GM20431 (cell line): Measurements from ENCODE around the gene CDKN2B.
"Not testable (repeated sequence)": the region's sequence is repeated elsewhere in the genome, so short reads cannot be mapped to it uniquely, and the experiment has no call there.

Source experiments
- in situ Hi-C: fragments of 300-500 bp; cut with MseI, MboI; formaldehyde crosslinking; loops from one replicate; pipeline ENCODE4 v1.15.0; 2020; ENCODE audit warnings: low sequenced_read_pairs; ENCODE audit not compliant: unreplicated experiment

The CDKN2B gene

DNA sequence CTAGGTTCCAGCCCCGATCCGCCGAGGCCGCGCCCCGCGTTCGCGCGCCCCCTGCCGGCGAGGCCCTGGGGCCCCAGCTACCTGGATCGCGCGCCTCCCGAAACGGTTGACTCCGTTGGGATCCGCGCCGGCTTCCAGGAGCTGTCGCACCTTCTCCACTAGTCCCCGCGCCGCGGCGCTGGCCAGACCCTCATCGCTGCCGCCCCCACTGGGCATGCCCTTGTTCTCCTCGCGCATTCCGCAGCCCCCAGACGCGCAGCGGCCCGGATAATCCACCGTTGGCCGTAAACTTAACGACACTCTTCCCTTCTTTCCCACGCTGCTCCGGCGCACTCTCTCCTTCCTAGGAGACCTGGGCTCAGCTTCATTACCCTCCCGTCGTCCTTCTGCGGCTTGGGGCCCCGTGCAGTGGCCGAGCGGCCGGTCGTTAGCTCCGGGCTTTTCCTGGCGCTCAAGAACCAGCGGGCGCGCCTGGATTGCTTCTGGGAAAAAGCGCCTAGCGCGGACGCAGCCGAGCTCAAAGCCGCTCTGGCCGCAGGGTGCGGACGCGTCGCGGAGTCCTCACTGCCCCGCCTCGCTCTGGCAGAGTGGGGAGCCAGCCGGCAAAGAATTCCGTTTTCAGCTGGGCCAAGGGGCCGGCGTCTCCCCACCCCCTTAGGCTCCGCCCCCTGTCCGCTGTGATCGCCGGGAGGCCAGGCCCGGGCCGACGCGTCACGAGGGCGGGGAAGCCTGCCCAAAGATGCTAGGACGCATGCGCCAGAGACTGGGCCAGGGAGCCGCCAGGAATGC is at the start of gene CDKN2B:
TSS of gene CDKN2B (minus strand) at position 589 of the 789 bp plus-strand sequence. CDS start at position 237, 352 bp downstream.
- in situ Hi-C loops = no loop called here

GRCh38 chr9:22057972-22058371 is 48.9 kb upstream of the CDKN2B start:
- in situ Hi-C loops = not testable (repeated sequence)

DNA sequence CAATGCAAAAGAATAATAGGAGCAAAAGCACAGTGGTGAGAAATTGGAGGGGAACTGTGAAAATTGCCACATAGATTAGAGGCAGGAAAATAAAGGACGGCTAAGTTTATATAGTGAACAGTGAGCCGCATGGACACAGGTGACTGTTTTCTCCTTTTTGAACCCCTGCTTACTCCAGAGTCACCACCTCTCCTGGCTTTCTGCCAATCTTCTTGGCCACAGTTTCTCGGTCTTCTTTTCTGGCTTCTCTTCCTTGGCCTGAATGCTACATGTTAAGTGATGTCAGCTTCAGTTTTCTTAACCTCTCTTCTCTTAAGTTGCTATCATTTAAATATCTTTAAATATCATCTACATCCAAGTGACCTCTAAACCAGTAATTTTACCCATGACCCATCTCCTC is 47.3 kb upstream of the CDKN2B start:
- in situ Hi-C loops = no loop called here

DNA sequence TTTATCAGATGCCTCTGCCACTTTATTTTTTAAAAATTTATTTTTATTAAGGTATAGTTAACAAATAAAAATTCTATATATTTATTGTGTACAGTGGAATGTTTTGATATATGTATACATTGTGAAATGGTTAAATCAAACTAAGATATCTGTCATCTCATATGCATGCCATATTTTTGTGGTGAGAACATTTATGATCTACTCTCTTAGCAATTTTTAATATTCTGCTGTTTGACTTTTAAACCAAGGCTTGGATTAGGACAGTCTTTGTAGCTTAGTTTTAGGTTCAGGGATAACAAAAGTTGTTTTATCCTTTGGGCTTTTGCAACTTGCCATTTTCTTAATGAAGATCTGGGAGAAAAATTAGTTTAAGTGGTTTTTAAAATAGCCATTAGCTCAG is 46.0 kb upstream of the CDKN2B start:
- in situ Hi-C loops = no loop called here

DNA sequence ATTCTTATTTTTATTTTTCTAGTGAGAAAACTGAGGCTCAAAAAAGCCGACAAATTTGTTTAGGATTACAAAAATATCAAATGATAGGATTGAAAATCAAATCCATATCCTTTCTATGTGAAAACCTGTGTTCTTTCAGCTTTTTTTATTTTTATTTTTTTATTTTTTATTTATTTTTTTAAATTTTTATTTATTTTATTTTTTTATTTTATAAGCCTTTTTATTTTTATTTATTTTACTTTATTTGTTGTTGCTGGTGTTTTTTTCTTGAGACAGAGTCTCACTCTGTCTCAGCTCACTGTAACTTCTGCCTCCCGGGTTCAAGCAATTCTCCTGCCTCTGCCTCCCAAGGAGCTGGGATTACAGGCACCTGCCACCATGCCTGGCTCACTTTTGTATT is 45.4 kb upstream of the CDKN2B start:
- in situ Hi-C loops = no loop called here

DNA sequence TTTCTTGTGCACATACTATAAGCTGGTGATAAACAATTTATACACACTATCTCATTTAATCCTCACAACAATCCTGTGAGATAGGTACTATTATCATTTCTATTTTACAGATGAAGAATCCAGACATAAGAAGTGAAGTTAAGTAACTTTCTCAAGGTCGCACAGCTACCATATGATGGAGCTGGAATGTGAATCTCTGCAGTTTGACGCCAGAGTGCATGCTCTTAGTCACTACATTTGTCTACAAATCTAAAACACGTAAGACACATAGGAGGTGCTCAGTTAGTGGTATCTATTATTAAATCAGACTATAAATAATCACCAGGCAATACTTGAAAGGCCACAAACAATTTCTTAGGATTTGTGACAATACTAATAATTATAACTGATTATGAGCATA is 45.0 kb upstream of the CDKN2B start:
- in situ Hi-C loops = no loop called here

- in situ Hi-C loops = no loop called here
Observed at GRCh38 chr9:22053178-22053577, 44.1 kb upstream of the CDKN2B start.

GRCh38 chr9:22052376-22052945 is 43.4 kb upstream of the CDKN2B start:
- in situ Hi-C loops = no loop called here

DNA sequence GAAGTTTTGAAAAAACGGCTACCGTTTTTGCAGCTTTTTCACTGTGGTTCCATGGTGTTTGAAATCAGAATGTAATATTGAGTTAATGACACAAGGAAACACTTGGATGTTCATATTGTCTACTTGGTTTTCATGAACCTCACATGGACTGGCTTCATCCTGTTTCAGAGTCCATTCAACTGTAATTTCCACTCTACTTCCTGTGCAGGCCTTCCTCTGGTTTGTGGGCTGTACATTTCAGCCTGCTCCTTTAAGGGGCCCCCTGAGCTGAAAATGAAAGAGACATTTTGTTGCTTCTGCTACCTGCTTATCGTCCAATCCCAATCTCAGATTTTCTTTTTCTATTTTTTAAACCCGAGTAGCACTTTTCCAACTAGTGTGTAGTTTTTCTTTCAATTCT is 41.8 kb upstream of the CDKN2B start:
- in situ Hi-C loops = no loop called here

- in situ Hi-C loops = loop anchor here (25.0 kb wide), 1 partner anchor 237 kb away; the partner anchor contains the start of gene MTAP
Observed at GRCh38 chr9:22049411-22049810, 40.3 kb upstream of the CDKN2B start.

DNA sequence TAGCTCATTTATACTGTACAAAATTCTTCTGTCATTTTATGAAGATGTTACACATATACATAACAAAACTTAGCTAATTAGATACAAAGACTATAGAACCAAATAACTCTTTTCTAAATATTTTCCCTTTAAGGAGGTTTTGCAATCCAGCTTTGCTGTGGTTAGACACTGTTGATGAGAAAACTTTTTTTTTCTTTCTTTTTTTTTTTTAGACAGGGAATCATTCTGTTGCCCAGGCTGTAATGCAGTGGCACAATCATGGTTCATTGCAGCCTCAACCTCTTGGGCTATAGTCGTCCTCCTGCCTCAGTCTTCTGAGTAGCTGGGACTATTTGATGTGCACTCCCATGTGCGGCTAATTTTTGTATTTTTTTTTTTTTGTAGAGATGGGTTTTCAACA is 38.5 kb upstream of the CDKN2B start:
- in situ Hi-C loops = loop anchor here (25.0 kb wide), 1 partner anchor 235 kb away; the partner anchor contains the start of gene MTAP

DNA sequence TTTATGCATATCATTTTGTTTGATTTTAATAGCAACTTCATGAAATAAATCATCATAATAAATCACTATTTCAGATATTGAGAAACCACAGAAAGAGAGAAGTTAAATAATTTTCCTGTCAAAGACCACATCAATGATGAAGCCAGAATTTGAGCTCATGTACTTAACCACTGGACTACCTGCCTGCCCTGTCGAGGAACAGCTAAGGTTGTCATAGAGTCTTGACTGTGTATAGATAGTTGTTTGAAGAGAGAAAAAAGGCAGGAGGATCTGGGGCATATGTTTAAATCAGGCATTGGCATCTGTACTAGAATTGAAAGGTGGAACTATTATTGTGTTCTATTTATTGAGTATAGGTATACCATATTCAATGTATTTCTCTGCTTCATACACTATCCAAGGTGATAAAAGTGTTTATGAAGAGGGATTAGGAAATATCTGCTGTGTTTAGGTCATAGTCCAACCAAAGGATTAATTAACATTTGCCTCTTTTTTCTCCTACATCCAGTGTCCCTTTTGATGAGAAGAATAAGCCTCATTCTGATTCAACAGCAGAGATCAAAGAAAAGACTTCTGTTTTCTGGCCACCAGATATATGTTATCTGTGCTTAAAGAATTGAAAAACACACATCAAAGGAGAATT is 37.3 kb upstream of the CDKN2B start:
- in situ Hi-C loops = loop anchor here (25.0 kb wide), 1 partner anchor 234 kb away; the partner anchor contains the start of gene MTAP

DNA sequence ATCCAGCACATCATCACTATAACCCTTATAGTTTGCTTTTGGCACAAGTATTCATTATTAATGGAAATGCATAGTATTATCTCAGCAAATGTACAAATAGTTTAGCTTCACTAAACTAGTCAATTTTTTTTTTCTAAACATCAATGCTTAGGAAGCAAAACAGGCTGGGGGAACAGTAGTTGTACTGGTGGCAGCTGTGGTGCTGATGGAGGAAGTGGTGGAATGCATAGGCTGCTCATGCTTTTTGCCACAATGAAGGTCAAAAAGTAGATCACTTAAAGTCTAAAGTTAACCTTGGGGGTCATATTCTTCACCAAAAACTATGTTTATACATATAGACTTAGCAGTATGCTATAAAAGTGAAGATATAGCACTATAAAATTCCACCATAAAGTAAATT is 36.3 kb upstream of the CDKN2B start:
- in situ Hi-C loops = loop anchor here (25.0 kb wide), 1 partner anchor 233 kb away; the partner anchor contains the start of gene MTAP

GRCh38 chr9:22044583-22044982 is 35.5 kb upstream of the CDKN2B start:
- in situ Hi-C loops = loop anchor here (25.0 kb wide), 1 partner anchor 232 kb away; the partner anchor contains the start of gene MTAP

DNA sequence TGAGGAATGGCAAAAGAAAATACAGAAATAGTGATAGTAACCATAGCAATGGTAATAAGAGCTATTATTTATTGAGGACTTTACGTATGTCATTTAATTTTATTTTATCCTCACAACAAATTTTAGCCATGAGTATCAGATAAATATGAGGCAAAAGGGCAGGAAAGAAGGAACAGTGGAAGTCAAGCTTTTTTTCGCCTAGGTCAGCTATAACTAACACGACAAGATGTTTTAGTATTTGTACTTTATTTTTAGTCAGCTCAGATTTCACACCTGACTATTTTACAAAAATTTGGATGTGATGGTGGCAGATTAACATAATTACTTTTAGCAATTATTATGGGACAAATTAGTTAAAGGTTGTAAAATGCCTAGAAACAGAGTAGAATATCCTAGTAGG is 34.8 kb upstream of the CDKN2B start:
- in situ Hi-C loops = loop anchor here (25.0 kb wide), 1 partner anchor 232 kb away; the partner anchor contains the start of gene MTAP

DNA sequence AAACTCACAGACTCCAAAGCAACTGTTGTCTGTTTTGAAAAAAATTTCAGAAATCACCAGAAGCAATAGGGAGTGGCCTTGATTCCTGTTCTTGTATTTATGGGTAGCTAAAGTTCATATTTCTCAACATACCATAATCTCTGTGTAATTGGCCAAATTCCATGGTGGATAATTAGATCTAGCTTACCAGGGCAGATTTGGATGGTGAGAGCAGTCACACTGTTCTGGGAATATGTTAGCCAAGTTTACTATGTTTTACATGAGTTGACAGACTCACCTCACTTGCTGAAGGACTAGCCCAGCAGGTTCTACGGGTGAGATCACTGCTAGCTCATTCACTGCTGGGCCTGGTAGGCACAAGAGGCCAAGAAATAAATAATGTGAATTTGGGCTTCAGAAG is 32.7 kb upstream of the CDKN2B start:
- in situ Hi-C loops = loop anchor here (25.0 kb wide), 1 partner anchor 229 kb away; the partner anchor contains the start of gene MTAP

DNA sequence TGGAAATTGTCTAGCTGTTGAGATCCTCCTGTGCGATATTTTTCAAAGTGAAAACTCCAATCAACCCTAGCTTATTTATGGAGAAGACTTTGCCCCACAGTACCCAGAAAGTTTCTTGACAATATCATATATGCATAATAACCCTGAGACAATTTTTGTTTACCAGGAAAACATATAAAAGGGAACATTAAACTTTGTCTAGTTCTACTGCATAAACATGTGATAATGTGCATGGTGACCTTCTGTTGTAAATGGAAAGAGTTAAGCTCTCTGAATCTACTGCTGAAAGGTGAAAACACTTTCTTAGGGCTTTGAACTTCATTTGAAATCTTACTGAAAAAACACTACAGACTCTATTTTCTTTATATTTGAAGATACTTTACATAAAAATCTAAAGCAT is 32.2 kb upstream of the CDKN2B start:
- in situ Hi-C loops = loop anchor here (25.0 kb wide), 1 partner anchor 229 kb away; the partner anchor contains the start of gene MTAP

GRCh38 chr9:22040760-22041159 is 31.7 kb upstream of the CDKN2B start:
- in situ Hi-C loops = loop anchor here (25.0 kb wide), 1 partner anchor 228 kb away; the partner anchor contains the start of gene MTAP

DNA sequence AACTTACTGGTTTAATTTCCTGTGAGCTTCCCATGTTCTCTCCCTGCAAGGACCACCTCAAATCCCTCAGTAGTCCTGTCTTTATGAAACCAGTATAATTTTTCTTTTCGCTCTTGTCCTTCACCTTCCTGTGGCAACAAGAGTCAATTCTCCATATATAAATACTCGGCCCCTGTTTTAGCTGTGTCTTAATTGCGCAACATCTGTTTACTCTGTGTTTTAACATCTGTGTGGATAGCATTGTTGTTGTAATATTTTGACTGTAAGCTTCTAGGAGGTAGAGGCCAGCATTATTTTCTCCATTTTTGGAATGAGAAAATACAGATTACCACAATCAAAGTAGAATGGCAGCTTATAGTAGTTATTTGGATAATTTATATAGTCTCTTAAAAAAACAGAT is 30.2 kb upstream of the CDKN2B start:
- in situ Hi-C loops = loop anchor here (25.0 kb wide), 1 partner anchor 227 kb away; the partner anchor contains the start of gene MTAP

DNA sequence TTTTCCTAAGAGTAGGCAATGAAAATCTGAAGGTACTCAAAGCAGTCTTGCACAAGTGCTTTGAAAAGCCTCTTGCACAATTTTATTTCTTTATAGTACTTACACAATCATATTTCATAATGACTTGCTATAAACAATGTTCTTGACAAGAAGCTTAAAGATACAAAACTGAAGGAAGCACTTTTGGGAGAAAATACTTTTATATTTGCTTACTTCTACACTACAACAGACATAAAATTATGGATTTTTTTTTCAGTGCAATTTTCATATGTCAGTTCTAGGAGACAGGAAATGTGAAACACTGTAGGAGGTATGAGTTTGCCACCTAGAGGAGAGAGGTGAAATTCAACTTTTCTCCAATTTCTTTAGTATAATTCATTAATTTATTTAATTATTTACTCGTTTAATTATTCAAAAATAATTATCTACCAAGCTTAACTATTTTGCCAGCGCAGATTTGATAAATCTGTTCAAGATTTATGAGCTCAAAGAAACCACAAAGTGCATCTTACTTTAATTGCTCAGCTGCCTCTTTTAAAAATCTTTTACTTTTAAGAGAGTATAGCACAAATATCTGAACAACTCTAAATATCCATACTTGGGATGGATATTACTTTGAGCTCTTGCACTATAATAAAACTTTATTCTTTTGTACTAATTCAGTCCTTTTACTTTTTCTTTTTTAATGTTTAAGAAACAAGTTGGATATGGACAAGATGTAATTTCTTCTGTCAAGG is 29.0 kb upstream of the CDKN2B start:
- in situ Hi-C loops = loop anchor here (25.0 kb wide), 1 partner anchor 226 kb away; the partner anchor contains the start of gene MTAP
